ENCODE data around the gene TRIM54. TPM values are rescaled to one million over a fixed set of nuclear protein-coding genes. Genes with fewer than 3 reads are reported as not detected.
A peak's percentile ranks its signal among the peaks of the same experiment; 100 is the strongest.

TRIM54 gene
- total RNA-seq, 4 donors from 2014 or later = not detected

DNA sequence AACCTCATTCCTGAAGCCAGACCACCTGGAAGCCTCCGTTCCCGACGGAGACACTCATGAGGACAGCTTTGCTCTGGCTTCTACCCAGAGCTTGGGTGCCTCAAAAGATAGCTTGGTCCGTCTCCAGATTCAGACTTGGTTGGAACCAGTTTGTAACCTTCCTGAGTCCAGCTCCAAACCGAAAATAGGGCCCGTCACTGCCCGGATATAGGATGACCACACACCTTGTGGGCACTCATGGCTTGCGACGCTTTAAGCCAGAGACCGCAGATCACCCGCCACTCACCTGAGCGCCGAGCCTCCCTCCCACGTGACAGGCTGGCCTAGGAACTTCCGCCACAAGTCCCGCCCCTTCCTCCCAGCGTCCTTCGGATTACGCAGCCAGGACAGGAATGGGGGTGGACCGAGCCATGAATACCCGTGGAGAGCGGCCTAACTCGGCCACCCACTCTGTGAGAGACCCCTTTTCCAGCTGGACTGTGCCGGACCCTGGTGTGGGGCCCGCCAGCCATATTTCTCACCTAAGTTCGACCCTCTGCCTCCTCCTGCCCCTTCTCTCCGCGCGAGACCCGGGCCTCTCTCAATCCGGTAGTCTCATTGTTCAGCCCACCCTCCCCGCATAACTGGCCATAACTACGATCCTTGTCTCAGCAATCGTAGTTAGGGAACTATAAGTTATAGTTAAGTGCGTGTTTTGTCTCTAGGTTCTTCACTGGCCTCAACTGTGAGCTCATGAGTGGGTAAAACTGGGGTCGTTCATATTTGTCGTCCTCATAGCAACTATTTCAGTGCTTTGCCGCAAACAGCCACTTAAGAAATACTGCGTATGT, 40.8 kb downstream of the TRIM54 start, which contains the start of gene MPV17:
Gene MPV17 (minus strand): TSS at position 332 of the 830 bp plus-strand sequence. CDS start 580 bp downstream, outside the sequence.
- DNase-seq (ENCODE audit: low spot score in 2 of 2) = peak; percentile 89 to 98
- WGBS, 2 donors = 0% methylated on average over 28 to 39 of the region's 39 CpGs
- peak in 1 of 2 donors; percentile 68 for TF ChIP-seq POLR2A (IDR thresholded peaks at IDR 0.05)
- no peak for TF ChIP-seq CTCF (IDR thresholded peaks at IDR 0.05)
- intact Hi-C loops (cut with DNase I; ENCODE audit: low total_unique reads) = no loop called here
- peak within 1 kb of the TSS; percentile 79 for H3K4me3 ChIP-seq (ENCODE audit: low read depth, poor library complexity, severe bottlenecking)

GRCh38 chr2:27323596-27324285, 41.5 kb downstream of the TRIM54 start:
- no peak for TF ChIP-seq POLR2A (IDR thresholded peaks at IDR 0.05)
- no peak for TF ChIP-seq CTCF (IDR thresholded peaks at IDR 0.05)
- intact Hi-C loops (cut with DNase I; ENCODE audit: low total_unique reads) = no loop called here
- peak overlapping the region; percentile 79 for H3K4me3 ChIP-seq (ENCODE audit: low read depth, poor library complexity, severe bottlenecking)
- DNase-seq (ENCODE audit: low spot score in 2 of 2) = no peak
- WGBS, 2 donors = 17 to 18% methylated on average over 5 of the region's 5 CpGs

DNA sequence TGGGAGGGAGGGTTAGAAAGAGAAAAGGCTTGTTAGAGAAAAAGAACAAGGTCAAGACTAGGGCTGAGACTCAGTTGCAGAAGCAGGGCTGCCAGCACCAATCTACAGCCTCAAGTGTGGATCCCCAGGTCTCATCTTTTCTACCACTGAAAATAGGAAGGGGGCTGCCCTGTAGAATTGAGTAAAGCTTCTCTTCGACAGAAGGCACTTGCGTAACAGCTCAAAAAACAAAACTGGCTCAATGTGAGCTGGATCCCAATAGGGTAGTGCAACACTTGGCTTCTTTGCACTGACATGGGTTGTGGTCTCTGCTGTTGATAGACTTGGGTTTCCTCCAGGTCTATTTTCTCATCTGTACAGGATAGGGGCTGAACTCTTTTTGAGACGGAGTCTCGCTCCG, 42.5 kb downstream of the TRIM54 start:
- WGBS, 2 donors = 91 to 93% methylated on average over 5 of the region's 5 CpGs
- DNase-seq (ENCODE audit: low spot score in 2 of 2) = no peak
- H3K4me3 ChIP-seq (ENCODE audit: low read depth, poor library complexity, severe bottlenecking) = no peak overlapping the region
- TF ChIP-seq CTCF (IDR thresholded peaks at IDR 0.05) = no peak
- TF ChIP-seq POLR2A (IDR thresholded peaks at IDR 0.05) = no peak
- intact Hi-C loops (cut with DNase I; ENCODE audit: low total_unique reads) = no loop called here

DNA sequence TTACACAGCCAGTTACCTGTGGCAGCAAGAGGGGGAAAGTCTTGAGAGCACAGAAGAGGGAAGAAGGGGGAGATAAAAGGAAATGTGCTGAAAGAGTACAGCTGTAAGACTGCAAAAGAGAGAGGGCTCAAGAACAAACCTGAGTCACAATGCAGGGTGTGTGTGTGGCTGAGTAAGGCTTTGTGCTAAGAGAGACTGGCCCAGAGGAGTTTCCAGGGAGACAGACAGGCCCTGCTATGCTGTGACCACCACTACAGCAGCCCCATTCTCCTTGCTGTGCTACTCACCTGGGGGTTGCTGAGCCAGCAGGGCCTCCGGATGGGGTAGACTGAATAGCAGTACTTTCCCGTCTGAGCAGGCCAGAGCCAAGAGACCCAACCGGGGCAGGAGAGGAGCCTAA, 53.1 kb downstream of the TRIM54 start:
- no peak for TF ChIP-seq CTCF (IDR thresholded peaks at IDR 0.05)
- TF ChIP-seq POLR2A (IDR thresholded peaks at IDR 0.05) = no peak
- H3K4me3 ChIP-seq (ENCODE audit: low read depth, poor library complexity, severe bottlenecking) = no peak overlapping the region
- 88 to 91% methylated on average over 3 of the region's 3 CpGs for WGBS, 2 donors
- intact Hi-C loops (cut with DNase I; ENCODE audit: low total_unique reads) = no loop called here
- no peak for DNase-seq (ENCODE audit: low spot score in 2 of 2)

DNA sequence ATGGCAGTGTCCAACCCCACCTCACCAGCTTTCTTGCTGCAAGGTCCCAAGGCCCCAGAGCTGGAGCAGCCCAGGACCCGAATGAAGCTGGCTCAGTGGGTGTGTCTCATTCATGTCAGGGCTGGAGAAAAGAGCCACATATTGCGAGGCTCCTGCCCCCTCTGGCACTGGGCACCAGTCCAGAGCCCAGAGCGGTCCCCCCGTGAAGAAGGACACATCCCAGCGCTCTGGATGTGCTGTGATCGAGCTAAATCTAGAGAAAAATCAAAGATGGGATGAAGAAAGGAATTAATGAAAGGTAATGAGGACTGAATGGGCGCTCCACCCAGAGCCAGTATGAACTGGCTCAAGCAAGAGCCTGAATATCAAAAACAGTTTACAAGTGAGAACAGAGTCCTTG, 53.9 kb downstream of the TRIM54 start:
- H3K4me3 ChIP-seq (ENCODE audit: low read depth, poor library complexity, severe bottlenecking) = no peak overlapping the region
- no peak for DNase-seq (ENCODE audit: low spot score in 2 of 2)
- WGBS, 2 donors = 80 to 87% methylated on average over 7 of the region's 7 CpGs
- TF ChIP-seq CTCF (IDR thresholded peaks at IDR 0.05) = no peak
- TF ChIP-seq POLR2A (IDR thresholded peaks at IDR 0.05) = no peak
- intact Hi-C loops (cut with DNase I; ENCODE audit: low total_unique reads) = no loop called here

Data from lower leg skin (tissue), 4 donors.